ENCODE results near the gene SLC39A7.
"Not testable (repeated sequence)": the region's sequence is repeated elsewhere in the genome, so short reads cannot be mapped to it uniquely, and the experiment has no call there.

Gene SLC39A7

GRCh38 chr6:33205191-33206026 lies 4.7 kb downstream of the SLC39A7 start:
- no peak for DNase-seq (ENCODE audit: low read depth)

- no peak for DNase-seq (ENCODE audit: low read depth)
Observed at GRCh38 chr6:33206027-33206863, 5.6 kb downstream of the SLC39A7 start.

GRCh38 chr6:33206864-33207551 lies 6.3 kb downstream of the SLC39A7 start:
- DNase-seq (ENCODE audit: low read depth), result no peak

- DNase-seq (ENCODE audit: low read depth), result no peak
Observed at GRCh38 chr6:33207552-33208090, 7.0 kb downstream of the SLC39A7 start.

GRCh38 chr6:33208091-33208967 lies 7.7 kb downstream of the SLC39A7 start, which contains the start of gene RING1:
RING1 (plus strand) TSS chr6:33208500; CDS start chr6:33208823, 323 bp downstream.
- DNase-seq (ENCODE audit: low read depth), result no peak

GRCh38 chr6:33209856-33210255 lies 9.2 kb downstream of the SLC39A7 start:
- DNase-seq (ENCODE audit: low read depth), result no peak

- DNase-seq (ENCODE audit: low read depth), result no peak
Observed at GRCh38 chr6:33211136-33211535, 10.5 kb downstream of the SLC39A7 start.

GRCh38 chr6:33211666-33212422 lies 11.2 kb downstream of the SLC39A7 start:
- DNase-seq (ENCODE audit: low read depth), result no peak

GRCh38 chr6:33212857-33213165 lies 12.1 kb downstream of the SLC39A7 start:
- no peak for DNase-seq (ENCODE audit: low read depth)

- DNase-seq (ENCODE audit: low read depth), result no peak
Observed at GRCh38 chr6:33213166-33213988, 12.7 kb downstream of the SLC39A7 start.

GRCh38 chr6:33213989-33214335 lies 13.3 kb downstream of the SLC39A7 start:
- no peak for DNase-seq (ENCODE audit: low read depth)

- DNase-seq (ENCODE audit: low read depth), result no peak
Observed at GRCh38 chr6:33215271-33216116, 14.8 kb downstream of the SLC39A7 start.

- no peak for DNase-seq (ENCODE audit: low read depth)
Observed at GRCh38 chr6:33216117-33216649, 15.5 kb downstream of the SLC39A7 start.

- no peak for DNase-seq (ENCODE audit: low read depth)
Observed at GRCh38 chr6:33217246-33217645, 16.6 kb downstream of the SLC39A7 start.

GRCh38 chr6:33217681-33218080 lies 17.0 kb downstream of the SLC39A7 start:
- DNase-seq (ENCODE audit: low read depth), result no peak

GRCh38 chr6:33226503-33227120 lies 25.9 kb downstream of the SLC39A7 start:
- DNase-seq (ENCODE audit: low read depth), result not testable (repeated sequence)

- DNase-seq (ENCODE audit: low read depth), result no peak
Observed at GRCh38 chr6:33235221-33235634, 34.6 kb downstream of the SLC39A7 start.

GRCh38 chr6:33236328-33236727 lies 35.7 kb downstream of the SLC39A7 start:
- DNase-seq (ENCODE audit: low read depth), result no peak

Measured in HS-27A (cell line).